ENCODE measurements around the gene TOX2.

The TOX2 gene

DNA sequence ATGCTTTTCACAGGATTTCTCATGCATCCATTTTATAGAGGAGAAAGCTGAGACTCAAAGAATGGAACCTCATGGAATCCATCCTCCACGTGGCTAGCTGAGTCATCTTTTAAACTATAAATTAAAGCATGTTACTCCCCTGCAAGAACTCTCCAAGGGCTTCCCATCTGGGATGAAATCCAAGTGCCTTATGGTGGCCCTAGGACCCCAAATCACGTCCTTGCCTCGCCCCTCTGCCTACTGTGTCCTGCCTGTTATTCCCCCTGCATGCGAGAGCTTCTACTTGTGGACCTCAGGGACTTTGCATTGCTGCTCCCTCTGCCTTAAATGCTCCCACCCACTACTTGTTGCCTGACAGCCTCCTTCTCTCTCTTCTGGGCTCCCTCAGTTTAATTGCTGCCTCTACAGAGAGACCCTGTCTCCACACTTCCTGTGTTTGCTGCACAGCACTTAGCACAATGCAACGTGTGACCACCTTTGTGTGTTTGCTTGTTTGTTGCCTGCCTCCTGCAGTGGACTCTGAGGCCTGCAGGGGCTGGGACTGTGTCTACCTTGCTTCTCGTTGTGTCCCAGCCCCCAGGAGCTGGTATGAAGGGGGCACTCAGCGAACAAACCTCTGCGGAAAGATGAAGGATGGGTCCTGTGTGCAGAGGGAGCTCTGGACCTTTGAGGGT is 39.4 kb downstream of the TOX2 start:
- DNase-seq (ENCODE audit: insufficient read length): no peak
- TF ChIP-seq POLR2AphosphoS5 (IDR thresholded peaks at IDR 0.05; ENCODE audit: low read depth, low read length) (no peak), POLR2A (IDR thresholded peaks at IDR 0.05; ENCODE audit: low read depth, low read length) (no peak), TAF1 (IDR thresholded peaks at IDR 0.05; ENCODE audit: borderline replicate concordance, low read depth, low read length) (no peak)
- no peak for FAIRE-seq

DNA sequence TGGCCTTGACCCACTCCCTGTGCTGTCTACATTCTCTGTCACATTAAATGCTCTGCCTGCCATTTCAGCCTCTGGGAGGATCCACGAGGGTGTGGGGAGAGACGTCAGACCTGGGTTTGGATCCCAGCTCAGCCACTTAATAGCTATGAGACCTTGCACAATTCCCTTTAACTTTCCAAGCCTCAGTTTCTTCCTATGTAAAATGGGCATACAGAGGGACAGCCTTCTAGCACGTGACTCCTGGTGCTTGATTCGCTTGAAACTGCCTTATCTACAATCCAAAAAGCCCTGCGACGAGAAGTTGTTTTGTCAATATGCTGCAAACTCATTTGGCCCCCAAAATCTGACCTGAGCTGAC is 40.0 kb downstream of the TOX2 start:
- FAIRE-seq (no peak), DNase-seq (ENCODE audit: insufficient read length) (no peak)
- TF ChIP-seq TAF1 (IDR thresholded peaks at IDR 0.05; ENCODE audit: borderline replicate concordance, low read depth, low read length) (no peak), POLR2AphosphoS5 (IDR thresholded peaks at IDR 0.05; ENCODE audit: low read depth, low read length) (no peak), POLR2A (IDR thresholded peaks at IDR 0.05; ENCODE audit: low read depth, low read length) (no peak)

DNA sequence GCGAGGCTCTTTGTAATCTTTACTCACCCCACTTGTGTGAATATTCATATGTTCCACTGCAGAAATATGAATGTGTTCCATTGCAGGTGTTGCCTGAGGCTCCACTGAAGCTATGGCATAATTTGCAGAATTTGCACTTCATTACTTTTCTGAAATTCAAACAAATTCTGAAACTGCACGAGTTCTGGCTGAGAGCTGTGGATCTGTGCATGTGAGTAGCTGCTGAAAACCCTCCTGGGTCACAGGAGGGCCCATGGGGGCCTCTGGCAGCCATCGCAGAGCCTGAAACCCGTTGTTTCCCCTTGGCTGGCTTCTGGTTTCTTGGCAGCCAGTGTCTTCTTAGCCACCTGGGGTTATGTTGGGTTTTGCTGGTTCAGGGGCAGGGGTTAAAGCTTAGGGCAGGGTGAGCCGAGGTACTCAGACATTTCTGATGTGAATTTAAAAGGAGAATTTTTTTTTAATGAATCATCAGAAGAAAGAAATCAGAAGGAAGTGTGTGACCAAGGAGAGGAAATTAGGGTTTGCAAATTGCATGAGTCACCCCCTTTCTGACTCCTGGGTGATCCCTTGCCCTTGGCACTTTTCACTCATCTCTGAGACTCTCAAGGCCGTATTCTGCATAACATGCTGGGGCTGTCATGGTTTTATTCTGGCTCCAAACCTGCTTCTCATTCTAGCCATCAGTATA is 40.6 kb downstream of the TOX2 start:
- DNase-seq (ENCODE audit: insufficient read length): peak; percentile 50
- no peak for TF ChIP-seq TAF1 (IDR thresholded peaks at IDR 0.05; ENCODE audit: borderline replicate concordance, low read depth, low read length)
- no peak for TF ChIP-seq POLR2AphosphoS5 (IDR thresholded peaks at IDR 0.05; ENCODE audit: low read depth, low read length)
- TF ChIP-seq POLR2A (IDR thresholded peaks at IDR 0.05; ENCODE audit: low read depth, low read length): no peak
- FAIRE-seq: no peak

DNA sequence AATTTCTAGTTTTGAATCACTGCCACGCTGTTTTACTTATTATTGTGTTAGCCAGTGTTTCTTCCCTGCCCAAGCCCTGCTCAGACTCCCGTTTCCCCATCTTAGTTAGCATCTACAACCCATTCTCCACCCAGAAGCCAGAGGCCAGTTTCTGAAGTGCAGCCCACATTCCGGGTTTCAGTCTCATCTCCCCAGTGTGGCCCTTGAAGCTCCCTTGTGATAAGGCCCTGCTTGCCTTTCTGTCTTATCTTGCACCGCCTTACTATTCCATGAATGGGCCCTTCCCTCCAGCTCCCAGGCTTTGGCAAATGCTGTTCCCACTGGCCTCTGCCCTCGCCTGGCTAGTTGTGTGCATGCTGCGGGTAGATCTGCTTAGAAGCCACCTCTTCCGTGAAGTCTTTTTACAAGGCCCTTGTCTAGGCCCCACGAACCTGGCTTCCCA is 41.1 kb downstream of the TOX2 start:
- TF ChIP-seq POLR2A (IDR thresholded peaks at IDR 0.05; ENCODE audit: low read depth, low read length) (no peak), POLR2AphosphoS5 (IDR thresholded peaks at IDR 0.05; ENCODE audit: low read depth, low read length) (no peak), TAF1 (IDR thresholded peaks at IDR 0.05; ENCODE audit: borderline replicate concordance, low read depth, low read length) (no peak)
- DNase-seq (ENCODE audit: insufficient read length): no peak
- FAIRE-seq: no peak

DNA sequence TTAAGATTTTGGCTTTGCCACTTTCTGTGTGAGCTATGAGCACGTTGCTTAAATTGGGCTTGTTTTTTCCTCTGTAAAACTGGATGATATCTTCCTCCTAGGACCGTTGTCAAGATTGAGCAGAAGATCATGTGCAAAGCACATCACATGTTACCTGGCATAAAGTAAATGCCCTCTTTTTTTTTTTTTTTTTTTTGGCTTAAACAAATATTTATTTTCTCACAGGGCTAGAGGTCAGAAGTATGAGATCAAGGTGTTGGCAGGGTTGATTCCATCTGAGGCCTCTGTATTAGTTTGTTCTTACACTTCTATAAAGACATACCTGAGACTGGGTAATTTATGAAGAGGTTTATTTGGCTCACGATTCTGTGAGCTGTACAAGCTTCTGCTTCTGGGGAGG is 42.7 kb downstream of the TOX2 start:
- no peak for DNase-seq (ENCODE audit: insufficient read length)
- no peak for TF ChIP-seq POLR2AphosphoS5 (IDR thresholded peaks at IDR 0.05; ENCODE audit: low read depth, low read length)
- no peak for TF ChIP-seq TAF1 (IDR thresholded peaks at IDR 0.05; ENCODE audit: borderline replicate concordance, low read depth, low read length)
- no peak for TF ChIP-seq POLR2A (IDR thresholded peaks at IDR 0.05; ENCODE audit: low read depth, low read length)
- FAIRE-seq: no peak

DNA sequence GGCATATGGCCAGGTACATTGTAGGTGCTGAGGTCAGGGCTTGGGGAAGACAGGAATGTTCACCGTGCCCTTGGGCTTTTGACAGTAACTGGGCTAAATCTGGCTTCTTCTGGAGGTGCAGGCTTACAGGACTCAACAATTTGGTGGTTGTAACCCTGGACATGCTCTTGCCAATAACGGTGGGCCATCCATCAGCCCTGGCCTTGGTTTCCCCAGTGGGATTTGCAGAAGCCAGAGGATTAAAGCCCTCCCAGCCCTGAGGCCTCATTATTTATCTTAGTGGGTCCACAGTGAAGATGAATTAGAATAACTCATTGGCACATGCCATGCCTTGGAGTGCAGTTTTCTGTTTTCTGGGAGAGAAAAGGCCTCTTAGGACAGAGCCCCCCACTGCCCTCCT is 44.0 kb downstream of the TOX2 start:
- TF ChIP-seq TAF1 (IDR thresholded peaks at IDR 0.05; ENCODE audit: borderline replicate concordance, low read depth, low read length): no peak
- no peak for TF ChIP-seq POLR2AphosphoS5 (IDR thresholded peaks at IDR 0.05; ENCODE audit: low read depth, low read length)
- TF ChIP-seq POLR2A (IDR thresholded peaks at IDR 0.05; ENCODE audit: low read depth, low read length): no peak
- DNase-seq (ENCODE audit: insufficient read length) (no peak), FAIRE-seq (no peak)

DNA sequence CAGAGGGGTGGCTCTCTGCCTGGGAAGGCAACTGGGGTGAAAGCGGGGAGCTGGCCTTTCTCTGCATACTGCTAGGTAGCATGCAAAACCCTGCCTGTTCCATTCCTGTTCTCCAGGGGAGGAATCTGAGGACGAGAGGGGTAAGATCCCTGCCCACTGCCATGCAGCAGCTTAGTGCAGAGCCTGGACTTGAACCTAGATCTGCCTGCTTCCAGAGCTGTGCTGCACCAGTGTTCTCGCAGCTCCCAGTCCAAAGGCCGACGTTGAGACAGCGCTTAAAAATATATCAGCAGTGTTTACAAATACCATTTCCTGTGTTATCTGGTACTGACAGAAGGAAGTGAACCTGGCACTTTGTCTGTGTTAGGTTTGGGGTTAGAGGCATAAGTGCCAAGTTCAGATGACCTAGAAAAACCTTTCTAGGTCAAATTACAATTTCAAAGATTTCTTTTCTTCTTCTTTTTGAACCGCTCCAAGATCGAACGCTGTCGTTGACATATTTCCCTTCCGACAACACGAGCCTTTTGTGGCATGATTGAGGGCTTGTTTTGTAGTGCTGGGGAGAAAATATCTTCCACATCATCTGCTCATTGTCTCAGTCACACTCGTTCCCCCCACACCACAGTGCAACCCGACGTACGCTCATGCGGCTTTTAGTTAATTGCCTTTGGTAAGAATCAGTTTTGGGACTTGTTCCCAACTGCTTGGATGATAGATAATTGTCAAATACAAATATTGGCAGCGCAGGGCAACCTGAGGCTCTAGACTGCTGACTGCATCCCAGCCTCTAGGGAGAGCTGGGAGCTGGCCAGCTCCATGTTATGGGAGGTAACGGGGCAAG is 44.6 kb downstream of the TOX2 start:
- FAIRE-seq: no peak

DNA sequence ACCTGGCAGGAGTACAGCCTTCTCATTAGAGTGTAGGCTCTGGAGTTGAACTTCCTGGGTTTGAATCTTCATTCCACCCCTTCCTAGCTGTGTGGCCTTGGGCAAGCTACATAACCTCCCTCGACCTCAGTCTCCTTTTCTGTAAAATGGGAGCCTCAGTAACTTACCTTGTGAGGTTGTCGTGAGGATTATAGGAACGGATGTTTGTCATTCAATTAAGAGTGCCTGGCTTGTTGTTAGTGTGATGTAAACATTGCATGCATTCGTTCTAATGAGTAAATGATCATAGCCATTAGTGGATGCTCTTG is 45.2 kb downstream of the TOX2 start:
- TF ChIP-seq POLR2AphosphoS5 (IDR thresholded peaks at IDR 0.05; ENCODE audit: low read depth, low read length) (no peak), TAF1 (IDR thresholded peaks at IDR 0.05; ENCODE audit: borderline replicate concordance, low read depth, low read length) (no peak), POLR2A (IDR thresholded peaks at IDR 0.05; ENCODE audit: low read depth, low read length) (no peak)
- no peak for FAIRE-seq
- no peak for DNase-seq (ENCODE audit: insufficient read length)

More for the DNA sequence above, 44.6 kb downstream of the TOX2 start:
- DNase-seq (ENCODE audit: insufficient read length): no peak
- no peak for TF ChIP-seq TAF1 (IDR thresholded peaks at IDR 0.05; ENCODE audit: borderline replicate concordance, low read depth, low read length)

DNA sequence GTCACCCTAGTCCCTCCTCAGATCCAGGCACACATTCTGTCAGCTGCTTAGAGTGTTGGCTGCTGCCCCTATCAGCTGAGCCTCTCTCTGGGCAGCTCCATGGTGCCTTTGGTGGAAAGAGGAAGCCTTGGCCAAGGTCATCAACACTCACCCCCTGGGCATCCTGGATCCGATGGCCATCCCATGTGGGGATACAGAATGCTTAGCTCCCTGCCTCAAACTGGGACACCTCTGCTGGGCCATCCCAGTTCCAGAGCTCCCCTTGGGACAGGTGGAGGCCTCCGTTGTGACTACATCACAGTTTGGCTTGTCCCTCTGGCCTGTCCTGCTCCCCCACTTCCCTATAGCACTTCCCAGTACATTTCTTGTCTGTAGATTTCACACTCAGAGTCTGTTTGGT is 45.6 kb downstream of the TOX2 start:
- no peak for DNase-seq (ENCODE audit: insufficient read length)

DNA sequence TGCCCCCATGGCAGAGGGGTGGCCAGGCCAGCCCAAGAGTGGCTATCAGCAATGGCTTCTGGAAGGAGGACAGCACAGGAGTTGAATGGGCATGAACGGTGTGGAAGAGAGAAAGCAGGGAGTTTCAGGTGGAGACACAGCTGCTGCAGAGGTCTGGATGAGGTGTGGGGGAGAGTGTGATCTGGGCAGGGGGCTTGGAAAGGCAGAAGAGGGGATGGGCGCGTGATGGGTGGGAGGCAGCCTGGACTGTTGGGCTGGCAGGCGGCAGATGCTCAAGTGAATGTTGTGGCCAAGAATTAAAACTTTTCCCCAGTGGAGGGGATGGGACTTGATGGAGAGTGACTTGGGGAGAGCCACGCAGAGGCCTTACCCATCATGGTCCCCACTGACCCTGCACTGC is 46.5 kb downstream of the TOX2 start:
- FAIRE-seq: no peak
- DNase-seq (ENCODE audit: insufficient read length): no peak
- TF ChIP-seq POLR2AphosphoS5 (IDR thresholded peaks at IDR 0.05; ENCODE audit: low read depth, low read length): no peak
- no peak for TF ChIP-seq POLR2A (IDR thresholded peaks at IDR 0.05; ENCODE audit: low read depth, low read length)
- TF ChIP-seq TAF1 (IDR thresholded peaks at IDR 0.05; ENCODE audit: borderline replicate concordance, low read depth, low read length): no peak

More for the DNA sequence above, 45.6 kb downstream of the TOX2 start:
- no peak for FAIRE-seq
- TF ChIP-seq POLR2A (IDR thresholded peaks at IDR 0.05; ENCODE audit: low read depth, low read length) (no peak), TAF1 (IDR thresholded peaks at IDR 0.05; ENCODE audit: borderline replicate concordance, low read depth, low read length) (no peak), POLR2AphosphoS5 (IDR thresholded peaks at IDR 0.05; ENCODE audit: low read depth, low read length) (no peak)

DNA sequence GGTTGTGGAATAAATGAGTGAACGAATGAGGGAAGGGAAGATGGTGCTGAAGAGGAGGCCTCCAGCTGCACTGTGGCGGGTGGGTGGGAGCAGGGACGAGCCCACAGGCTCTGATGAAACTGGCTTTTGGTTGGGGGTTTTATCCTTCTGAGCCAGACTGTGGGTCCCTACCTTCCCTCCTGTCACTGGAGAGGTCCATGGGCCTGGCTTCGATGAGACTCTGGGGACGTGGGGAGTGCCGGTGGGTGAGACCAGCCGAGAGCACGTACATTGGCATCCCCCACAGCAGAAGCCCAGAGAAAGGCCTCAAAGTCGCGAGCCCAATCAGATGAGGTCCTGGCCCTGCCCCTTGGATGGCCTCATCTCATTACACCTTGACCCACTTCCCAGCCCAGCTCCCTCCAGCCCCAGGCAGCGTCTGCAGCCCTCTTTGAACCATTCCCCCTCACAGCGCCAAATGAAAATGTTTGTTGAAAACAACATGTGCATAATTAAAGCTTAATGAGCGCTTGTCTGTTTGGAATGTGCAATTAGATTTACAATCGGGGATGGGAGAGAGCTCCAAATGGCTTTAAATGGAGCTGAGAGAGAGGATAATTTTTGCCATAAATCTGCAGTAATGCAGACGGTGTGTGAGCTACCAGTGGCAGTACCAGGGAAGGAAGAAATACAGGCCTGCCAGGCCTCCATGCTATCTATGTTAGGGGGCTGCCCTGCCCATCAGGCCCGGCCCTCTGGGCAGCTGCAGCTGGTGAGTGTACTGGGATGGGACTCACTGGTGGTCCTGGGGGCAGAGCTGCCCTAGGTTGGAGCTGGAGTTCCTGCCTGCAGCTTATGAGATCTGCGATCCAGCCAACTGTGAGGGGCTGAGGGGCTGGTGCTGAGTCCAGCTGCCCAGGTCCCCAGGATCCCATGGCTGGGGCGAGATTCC is 47.2 kb downstream of the TOX2 start:
- TF ChIP-seq TAF1 (IDR thresholded peaks at IDR 0.05; ENCODE audit: borderline replicate concordance, low read depth, low read length): no peak
- TF ChIP-seq POLR2AphosphoS5 (IDR thresholded peaks at IDR 0.05; ENCODE audit: low read depth, low read length): no peak
- no peak for TF ChIP-seq POLR2A (IDR thresholded peaks at IDR 0.05; ENCODE audit: low read depth, low read length)
- FAIRE-seq (no peak), DNase-seq (ENCODE audit: insufficient read length) (no peak)

All from GM12892 (cell line).